Neuronal stem cell (in vitro differentiated cells): ENCODE results near the gene PCDHB7.
A peak's percentile ranks its signal among the peaks of the same experiment; 100 is the strongest.
"Not testable (repeated sequence)": the region's sequence is repeated elsewhere in the genome, so short reads cannot be mapped to it uniquely, and the experiment has no call there.

Experiments
- DNase-seq: peaks from one replicate; pipeline ENCODE4 v3.0.0-alpha.2; 2013; ENCODE audit warnings: low spot score
- H2AFZ ChIP-seq: one replicate; pipeline ENCODE4 v1.6.1; 2013; ENCODE audit warnings: mild to moderate bottlenecking, low read length, inconsistent platforms
- H2AK5ac ChIP-seq: 2 replicates; pipeline ENCODE4 v1.6.1; 2013; ENCODE audit warnings: low read depth, mild to moderate bottlenecking, inconsistent platforms, low read length, moderate library complexity, mixed read lengths
- H2BK120ac ChIP-seq: 2 replicates; pipeline ENCODE4 v1.6.1; 2013; ENCODE audit warnings: low read depth, mild to moderate bottlenecking, inconsistent platforms, low read length, moderate library complexity, mixed read lengths
- H2BK12ac ChIP-seq: one replicate; pipeline ENCODE4 v1.6.1; 2013; ENCODE audit warnings: low read length, inconsistent platforms
- H2BK15ac ChIP-seq: 2 replicates; pipeline ENCODE4 v1.6.1; 2013; ENCODE audit warnings: mild to moderate bottlenecking, low read length, inconsistent platforms, mixed read lengths
- H2BK5ac ChIP-seq: one replicate; pipeline ENCODE4 v1.6.1; 2013; ENCODE audit warnings: inconsistent platforms, mild to moderate bottlenecking, low read length, moderate library complexity
- H3K14ac ChIP-seq: one replicate; pipeline ENCODE4 v1.6.1; 2013; ENCODE audit warnings: low read length, inconsistent platforms
- H3K18ac ChIP-seq: 2 replicates; pipeline ENCODE4 v1.6.1; 2013; ENCODE audit warnings: low read length, inconsistent platforms
- H3K23ac ChIP-seq: 2 replicates; pipeline ENCODE4 v1.6.1; 2013; ENCODE audit warnings: low read depth, mild to moderate bottlenecking, mixed read lengths, low read length, inconsistent platforms; ENCODE audit not compliant: poor library complexity
- H3K27ac ChIP-seq: replicated peaks from 3 replicates; pipeline ENCODE4 v1.5.1; 2013; ENCODE audit warnings: low read length, inconsistent platforms
- H3K27me3 ChIP-seq, 3 experiments: 2 replicates each; pipeline ENCODE4 v1.6.1; 2013; ENCODE audit warnings: low read length in 3 of 3, mild to moderate bottlenecking in 2 of 3, inconsistent platforms in 1 of 3, low read depth in 1 of 3, mixed read lengths in 1 of 3, moderate library complexity in 1 of 3; ENCODE audit not compliant: control insufficient read depth in 3 of 3, insufficient read depth in 3 of 3
- H3K36me3 ChIP-seq, 2 donors: replicated peaks in 1 of 2; 2 replicates each; pipeline ENCODE4 v1.6.1; 2013; ENCODE audit warnings: low read length in 2 of 2; ENCODE audit not compliant: control insufficient read depth in 2 of 2, insufficient read depth in 2 of 2
- H3K4ac ChIP-seq: 2 replicates; pipeline ENCODE4 v1.6.1; 2013; ENCODE audit warnings: inconsistent platforms, mild to moderate bottlenecking, low read length, moderate library complexity
- H3K4me1 ChIP-seq, 2 donors: 1 replicate in 1 of 2; 2 replicates in 1 of 2; pipeline ENCODE4 v1.6.1; 2013; ENCODE audit warnings: low read length in 2 of 2, low read depth in 1 of 2; ENCODE audit not compliant: control insufficient read depth in 2 of 2, insufficient read depth in 1 of 2
- H3K4me2 ChIP-seq: one replicate; pipeline ENCODE4 v1.6.1; 2013; ENCODE audit warnings: mild to moderate bottlenecking, low read length, inconsistent platforms; ENCODE audit not compliant: insufficient read depth, poor library complexity, severe bottlenecking
- H3K4me3 ChIP-seq, 2 donors: 2 replicates each; pipeline ENCODE4 v1.5.1; 2013; ENCODE audit warnings: low read length in 2 of 2, mild to moderate bottlenecking in 2 of 2, inconsistent platforms in 1 of 2, moderate library complexity in 1 of 2
- H3K79me1 ChIP-seq: one replicate; pipeline ENCODE4 v1.6.1; 2013; ENCODE audit warnings: low read depth, mild to moderate bottlenecking, inconsistent platforms, low read length, moderate library complexity
- H3K9ac ChIP-seq: one replicate; pipeline ENCODE4 v1.6.1; 2013; ENCODE audit warnings: mild to moderate bottlenecking, low read depth, low read length, inconsistent platforms; ENCODE audit not compliant: poor library complexity
- H3K9me3 ChIP-seq, 2 donors: replicated peaks in 1 of 2; 2 replicates each; pipeline versions ENCODE3 to v1.6.1; 2013; ENCODE audit warnings: low read length in 2 of 2, mild to moderate bottlenecking in 2 of 2, inconsistent platforms in 1 of 2, low read depth in 1 of 2, mixed read lengths in 1 of 2, moderate library complexity in 1 of 2; ENCODE audit not compliant: control insufficient read depth in 2 of 2, insufficient read depth in 1 of 2
- H4K8ac ChIP-seq: one replicate; pipeline ENCODE4 v1.6.1; 2013; ENCODE audit warnings: low read depth, mild to moderate bottlenecking, inconsistent platforms, low read length, moderate library complexity
- H4K91ac ChIP-seq: one replicate; pipeline ENCODE4 v1.6.1; 2013; ENCODE audit warnings: low read length, low read depth, mild to moderate bottlenecking, inconsistent platforms; ENCODE audit not compliant: poor library complexity
- WGBS, 2 donors: extraction: QIAGEN DNeasy Blood & Tissue Kit; methylation state at CpG; one replicate each; pipeline ENCODE4 v1.1.7; 2013; ENCODE audit warnings: missing lambda C conversion rate in 2 of 2, mixed read lengths in 1 of 2; ENCODE audit not compliant: insufficient read length in 2 of 2, insufficient replicate concordance in 1 of 2; ENCODE audit errors: extremely low coverage in 2 of 2; 5-methylcytosine and 5-hydroxymethylcytosine counted together

The PCDHB7 gene

GRCh38 chr5:141175933-141176332 is 3.5 kb downstream of the PCDHB7 start:
- Histone ChIP-seq H2BK12ac (no peak overlapping the region), H3K9me3 (peaks cover 11 to 15% of the 10 kb centered on the region in 2 donors), H3K4me3 (no peak overlapping the region), H3K4me2 (no peak overlapping the region), H3K27me3 (no peaks in the 10 kb centered on the region), H3K79me1 (no peaks in the 10 kb centered on the region), H4K8ac (no peak overlapping the region), H4K91ac (no peak overlapping the region), H3K4me1 (no peaks in the 10 kb centered on the region), H2BK120ac (no peak overlapping the region), H3K4ac (no peak overlapping the region), H2AFZ (no peak overlapping the region), H3K14ac (no peak overlapping the region), H2AK5ac (no peak overlapping the region), H3K9ac (no peak overlapping the region), H2BK15ac (no peak overlapping the region), H3K36me3 (no peaks in the 10 kb centered on the region), H3K27ac (no peak overlapping the region), H3K23ac (no peak overlapping the region), H2BK5ac (no peak overlapping the region), H3K18ac (no peak overlapping the region)
- no CpG with 5 or more reads among the region's 1 CpG for WGBS, 2 donors
- DNase-seq: no peak

DNA sequence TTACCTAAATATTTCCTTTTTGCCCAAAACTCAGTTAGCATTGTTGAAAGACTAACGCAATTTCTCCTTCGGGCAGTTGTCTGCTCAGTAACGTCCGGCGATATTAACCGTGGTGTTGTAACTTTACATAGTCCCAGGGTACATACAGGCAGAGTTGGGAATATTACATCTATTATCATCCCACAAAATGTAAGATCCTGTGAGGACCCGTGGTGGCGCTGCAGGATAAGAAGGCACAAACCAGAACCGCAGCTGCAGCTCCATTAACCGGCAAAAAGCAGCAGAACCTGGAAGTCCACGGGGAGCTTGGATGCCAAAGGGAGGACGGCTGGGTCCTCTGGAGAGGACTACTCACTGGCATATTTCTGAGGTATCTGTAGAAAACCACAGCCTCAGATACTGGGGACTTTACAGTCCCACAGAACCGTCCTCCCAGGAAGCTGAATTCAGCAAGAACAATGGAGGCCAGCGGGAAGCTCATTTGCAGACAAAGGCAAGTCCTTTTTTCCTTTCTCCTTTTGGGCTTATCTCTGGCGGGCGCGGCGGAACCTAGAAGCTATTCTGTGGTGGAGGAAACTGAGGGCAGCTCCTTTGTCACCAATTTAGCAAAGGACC is 5.2 kb downstream of the PCDHB7 start, which contains the start of gene PCDHB8:
TSS of gene PCDHB8 (plus strand) at position 214 of the 615 bp plus-strand sequence. CDS start at position 459, 245 bp downstream.
- not testable (repeated sequence) for H3K14ac ChIP-seq, H3K4me1 ChIP-seq, H3K4me3 ChIP-seq, H2AK5ac ChIP-seq, H3K9ac ChIP-seq, H3K36me3 ChIP-seq, H2AFZ ChIP-seq, H2BK120ac ChIP-seq, H3K4me2 ChIP-seq, H2BK15ac ChIP-seq, H3K79me1 ChIP-seq, H3K27ac ChIP-seq, DNase-seq, H3K4ac ChIP-seq, H3K18ac ChIP-seq, H4K8ac ChIP-seq, H3K27me3 ChIP-seq, H3K23ac ChIP-seq, H4K91ac ChIP-seq, H2BK12ac ChIP-seq, H2BK5ac ChIP-seq
- no CpG with 5 or more reads among the region's 18 CpGs for WGBS, 2 donors
- peaks cover 11 to 14% of the 10 kb centered on the region in 2 donors for H3K9me3 ChIP-seq

- H2AFZ ChIP-seq, H3K4ac ChIP-seq, H3K36me3 ChIP-seq, H3K4me1 ChIP-seq, H4K91ac ChIP-seq, H3K14ac ChIP-seq, H3K27ac ChIP-seq, H3K79me1 ChIP-seq, H3K9ac ChIP-seq, H3K4me3 ChIP-seq, H3K4me2 ChIP-seq, H2BK120ac ChIP-seq, H2BK5ac ChIP-seq, H3K27me3 ChIP-seq, H3K23ac ChIP-seq, H2BK12ac ChIP-seq, H4K8ac ChIP-seq, DNase-seq, H3K18ac ChIP-seq, H2BK15ac ChIP-seq, H2AK5ac ChIP-seq: not testable (repeated sequence)
- no CpG with 5 or more reads among the region's 39 CpGs for WGBS, 2 donors
- H3K9me3 ChIP-seq: peaks cover 7 to 12% of the 10 kb centered on the region in 2 donors
Observed at GRCh38 chr5:141179371-141179770, 6.9 kb downstream of the PCDHB7 start.

DNA sequence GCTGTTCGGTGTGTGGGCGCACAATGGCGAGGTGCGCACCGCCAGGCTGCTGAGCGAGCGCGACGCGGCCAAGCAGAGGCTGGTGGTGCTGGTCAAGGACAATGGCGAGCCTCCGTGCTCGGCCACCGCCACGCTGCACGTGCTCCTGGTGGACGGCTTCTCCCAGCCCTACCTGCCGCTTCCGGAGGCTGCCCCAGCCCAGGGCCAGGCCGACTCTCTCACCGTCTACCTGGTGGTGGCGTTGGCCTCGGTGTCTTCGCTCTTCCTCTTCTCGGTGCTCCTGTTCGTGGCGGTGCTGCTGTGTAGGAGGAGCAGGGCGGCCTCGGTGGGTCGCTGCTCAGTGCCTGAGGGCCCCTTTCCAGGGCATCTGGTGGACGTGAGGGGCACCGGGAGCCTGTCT is 7.4 kb downstream of the PCDHB7 start:
- not testable (repeated sequence) for H2BK120ac ChIP-seq, H2BK15ac ChIP-seq, H3K27me3 ChIP-seq, H2BK12ac ChIP-seq, H3K4me1 ChIP-seq, H3K27ac ChIP-seq, H3K4me2 ChIP-seq, H4K91ac ChIP-seq, DNase-seq, H3K18ac ChIP-seq, H3K36me3 ChIP-seq, H2AK5ac ChIP-seq, H3K79me1 ChIP-seq, H4K8ac ChIP-seq, H3K4ac ChIP-seq, H3K4me3 ChIP-seq, H2AFZ ChIP-seq, H2BK5ac ChIP-seq, H3K23ac ChIP-seq
- WGBS, 2 donors: no CpG with 5 or more reads among the region's 32 CpGs
- Histone ChIP-seq H3K9ac (peak overlapping the region; percentile 70), H3K14ac (peak overlapping the region; percentile 8), H3K9me3 (peaks cover 7 to 16% of the 10 kb centered on the region in 2 donors)
